Ovary (tissue), 3 donors: ENCODE data around the gene AZU1.

ENCODE experiments used
- POLR2A ChIP-seq: fragments of 450-650 bp; IDR thresholded peaks from one replicate; pipeline ENCODE4 v1.6.1; 2017; ENCODE audit warnings: antibody characterized with exemption, mild to moderate bottlenecking, moderate library complexity
- TF ChIP-seq, protein P1 (sequence below), 3 donors: fragments of 450-650 bp in 2 of 3; fragments of 200-600 bp in 1 of 3; IDR thresholded peaks; one replicate each; pipeline versions ENCODE4 v1.5.1 to v1.8.0; 2016 to 2022; ENCODE audit warnings: antibody characterized with exemption in 3 of 3, mild to moderate bottlenecking in 1 of 3
- donor health status: DM: no; HTN: no; CAD: no.

DNA sequence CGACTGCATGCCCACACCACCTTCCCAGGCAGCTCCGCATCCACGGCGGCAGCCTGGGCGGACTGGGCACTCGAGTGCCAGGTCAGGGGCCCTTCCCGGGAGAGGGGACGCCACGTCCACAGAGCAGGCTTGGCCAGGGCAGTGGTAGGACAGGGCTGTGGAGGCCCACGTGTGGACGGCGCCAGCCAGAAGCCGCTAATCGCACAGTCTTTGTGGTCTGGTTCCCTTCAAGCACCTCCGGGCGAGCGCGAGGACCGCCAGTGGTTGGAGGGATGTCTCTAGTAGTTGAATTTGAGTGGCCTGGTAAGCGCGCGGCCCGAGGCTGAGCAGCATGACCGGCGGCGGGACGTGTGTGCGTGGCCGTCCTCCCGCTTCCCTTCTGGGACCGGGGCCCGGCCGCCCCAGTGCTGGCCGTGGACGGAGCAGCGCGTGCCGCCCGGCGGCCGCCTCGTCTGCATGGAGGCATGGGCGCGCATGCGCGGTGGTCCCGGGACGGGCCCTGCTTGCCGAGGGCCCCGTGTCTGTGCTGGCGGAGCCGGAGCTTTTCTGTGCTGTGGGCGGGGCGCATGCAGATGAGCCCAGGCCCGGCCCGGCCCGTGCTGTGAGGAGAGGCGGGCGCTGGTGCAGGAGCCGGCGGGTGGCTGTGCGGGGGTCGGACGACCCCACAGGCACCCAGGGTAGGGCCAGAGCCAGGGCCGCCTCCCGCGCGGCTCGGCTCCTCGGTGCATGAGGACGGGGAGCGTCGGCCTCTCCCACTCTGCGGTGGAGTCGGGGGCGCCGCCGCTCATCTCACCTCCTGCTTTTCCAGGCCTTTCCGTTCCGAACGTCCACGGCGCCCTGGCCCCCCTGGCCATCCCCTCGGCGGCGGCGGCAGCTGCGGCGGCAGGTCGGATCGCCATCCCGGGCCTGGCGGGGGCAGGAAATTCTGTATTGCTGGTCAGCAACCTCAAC, 21.8 kb upstream of the AZU1 start:
- TF ChIP-seq, protein P1, sequence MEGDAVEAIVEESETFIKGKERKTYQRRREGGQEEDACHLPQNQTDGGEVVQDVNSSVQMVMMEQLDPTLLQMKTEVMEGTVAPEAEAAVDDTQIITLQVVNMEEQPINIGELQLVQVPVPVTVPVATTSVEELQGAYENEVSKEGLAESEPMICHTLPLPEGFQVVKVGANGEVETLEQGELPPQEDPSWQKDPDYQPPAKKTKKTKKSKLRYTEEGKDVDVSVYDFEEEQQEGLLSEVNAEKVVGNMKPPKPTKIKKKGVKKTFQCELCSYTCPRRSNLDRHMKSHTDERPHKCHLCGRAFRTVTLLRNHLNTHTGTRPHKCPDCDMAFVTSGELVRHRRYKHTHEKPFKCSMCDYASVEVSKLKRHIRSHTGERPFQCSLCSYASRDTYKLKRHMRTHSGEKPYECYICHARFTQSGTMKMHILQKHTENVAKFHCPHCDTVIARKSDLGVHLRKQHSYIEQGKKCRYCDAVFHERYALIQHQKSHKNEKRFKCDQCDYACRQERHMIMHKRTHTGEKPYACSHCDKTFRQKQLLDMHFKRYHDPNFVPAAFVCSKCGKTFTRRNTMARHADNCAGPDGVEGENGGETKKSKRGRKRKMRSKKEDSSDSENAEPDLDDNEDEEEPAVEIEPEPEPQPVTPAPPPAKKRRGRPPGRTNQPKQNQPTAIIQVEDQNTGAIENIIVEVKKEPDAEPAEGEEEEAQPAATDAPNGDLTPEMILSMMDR (IDR thresholded peaks at IDR 0.05), result no peak
- no peak for TF ChIP-seq POLR2A
